Muscle layer of duodenum (tissue), 2 donors: ENCODE measurements around the gene OGFOD3.

Source experiments
- H3K27ac ChIP-seq: one replicate; pipeline ENCODE4 v1.7.0; 2013; ENCODE audit warnings: mild to moderate bottlenecking, low read length
- H3K27me3 ChIP-seq: one replicate; pipeline ENCODE4 v1.7.0; 2013; ENCODE audit warnings: low read depth, mild to moderate bottlenecking, control low read depth, low read length
- H3K36me3 ChIP-seq, 2 donors: one replicate each; pipeline ENCODE4 v1.7.0; 2013; ENCODE audit warnings: low read length in 2 of 2, control low read depth in 1 of 2, mild to moderate bottlenecking in 1 of 2; ENCODE audit not compliant: insufficient read depth in 2 of 2, control insufficient read depth in 1 of 2
- H3K4me1 ChIP-seq, 2 donors: one replicate each; pipeline ENCODE4 v1.7.0; 2013; ENCODE audit warnings: low read length in 2 of 2, mild to moderate bottlenecking in 2 of 2, control low read depth in 1 of 2, moderate library complexity in 1 of 2; ENCODE audit not compliant: insufficient read depth in 2 of 2, control insufficient read depth in 1 of 2
- H3K4me3 ChIP-seq, 2 donors: one replicate each; pipeline ENCODE4 v1.7.0; 2013; ENCODE audit warnings: low read length in 2 of 2, low read depth in 1 of 2, mild to moderate bottlenecking in 1 of 2
- H3K9me3 ChIP-seq, 2 donors: one replicate each; pipeline ENCODE4 v1.7.0; 2013; ENCODE audit warnings: low read length in 2 of 2, control low read depth in 1 of 2, mild to moderate bottlenecking in 1 of 2; ENCODE audit not compliant: control insufficient read depth in 1 of 2
- donor health status: healthy.

OGFOD3 gene

DNA sequence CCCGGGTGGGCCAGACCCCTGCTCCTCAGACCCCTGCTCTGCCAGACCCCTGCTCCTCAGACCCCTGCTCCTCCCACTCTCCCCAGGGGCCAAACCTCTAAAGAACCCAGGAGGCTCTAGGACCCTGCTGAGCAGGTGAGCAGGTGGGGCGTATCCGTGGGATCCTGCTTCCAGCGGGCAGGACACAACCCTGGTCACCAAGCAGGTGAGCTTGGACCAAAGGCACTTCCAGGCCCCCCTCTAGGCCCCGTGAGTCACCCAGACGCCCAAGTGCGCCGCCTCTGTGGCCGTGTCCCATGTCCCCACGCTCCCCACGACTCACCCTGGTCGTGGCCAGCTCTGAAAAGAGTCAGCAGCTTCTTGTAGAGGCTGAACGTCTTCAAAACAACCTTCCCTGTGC, 27.2 kb upstream of the OGFOD3 start:
- Histone ChIP-seq H3K4me3 (no peak overlapping the region), H3K36me3 (peaks cover 0 to 25% of the 10 kb centered on the region in 2 donors), H3K27me3 (no peaks in the 10 kb centered on the region), H3K9me3 (no peaks in the 10 kb centered on the region), H3K27ac (no peak overlapping the region), H3K4me1 (peaks cover 0 to 7% of the 10 kb centered on the region in 2 donors)

DNA sequence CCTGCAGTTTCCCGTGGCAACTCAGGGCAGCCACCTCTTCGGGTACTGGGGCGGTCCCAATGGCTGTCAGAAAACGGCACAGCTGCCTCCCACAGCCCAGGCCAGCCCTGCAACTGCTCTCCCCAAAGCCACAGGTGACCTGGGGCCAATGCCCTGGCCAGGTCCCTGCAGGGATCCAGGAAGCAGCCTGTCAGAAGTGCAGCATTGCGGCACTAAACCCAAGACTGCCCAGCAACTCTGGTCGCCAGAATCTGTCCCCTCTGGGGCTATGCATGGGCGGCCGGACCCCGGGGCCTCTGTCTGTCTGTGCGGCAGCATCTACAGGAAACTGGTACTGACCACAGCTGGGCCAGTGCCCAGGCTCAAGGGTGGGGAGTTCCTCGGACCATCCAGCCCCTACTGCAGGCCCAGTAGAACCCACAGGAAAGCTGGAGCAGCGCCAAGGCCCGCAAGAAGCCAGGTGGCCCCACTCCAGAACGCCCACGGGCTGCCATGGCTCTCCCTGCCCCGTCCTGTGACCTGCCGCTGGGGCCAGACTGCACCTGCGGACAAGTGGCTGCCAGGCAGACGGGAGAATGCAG, 26.6 kb upstream of the OGFOD3 start:
- Histone ChIP-seq H3K4me3 (no peak overlapping the region), H3K9me3 (no peaks in the 10 kb centered on the region), H3K27ac (no peak overlapping the region), H3K4me1 (peaks cover 0 to 7% of the 10 kb centered on the region in 2 donors), H3K36me3 (peaks cover 0 to 25% of the 10 kb centered on the region in 2 donors), H3K27me3 (no peaks in the 10 kb centered on the region)

DNA sequence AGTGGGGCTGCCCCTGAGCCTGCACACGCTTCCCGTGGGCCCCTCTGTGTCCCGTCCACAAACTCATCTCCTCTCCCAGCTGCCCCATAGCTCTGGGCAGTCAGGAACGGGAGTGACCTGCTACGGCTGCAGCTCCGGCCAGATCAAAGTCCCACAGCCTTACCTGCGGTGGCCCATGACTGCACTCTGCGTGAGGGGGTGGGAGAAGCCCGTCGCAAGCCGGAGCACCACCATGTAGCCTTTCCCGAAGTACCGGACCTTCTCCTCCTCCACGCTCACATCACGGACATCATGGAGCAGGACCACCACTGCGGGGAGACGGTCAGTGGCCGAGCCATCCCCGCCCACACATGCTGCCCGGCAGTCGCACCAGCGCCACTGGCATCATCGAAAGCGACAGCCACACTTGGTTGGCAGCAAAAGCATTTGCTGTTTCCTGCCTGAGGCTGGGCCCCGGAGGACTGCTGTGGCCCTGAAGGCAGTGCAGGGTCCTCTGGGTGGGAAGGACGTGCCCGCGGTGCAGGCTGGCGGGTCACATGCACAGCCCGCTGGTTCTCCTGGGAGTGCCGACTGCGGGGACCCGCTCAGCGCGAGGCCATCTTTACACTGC, 26.0 kb upstream of the OGFOD3 start:
- peaks cover 0 to 7% of the 10 kb centered on the region in 2 donors for H3K4me1 ChIP-seq
- no peak overlapping the region for H3K4me3 ChIP-seq
- H3K27me3 ChIP-seq, result no peaks in the 10 kb centered on the region
- H3K36me3 ChIP-seq, result peaks cover 0 to 29% of the 10 kb centered on the region in 2 donors
- no peak overlapping the region for H3K27ac ChIP-seq
- no peaks in the 10 kb centered on the region for H3K9me3 ChIP-seq

DNA sequence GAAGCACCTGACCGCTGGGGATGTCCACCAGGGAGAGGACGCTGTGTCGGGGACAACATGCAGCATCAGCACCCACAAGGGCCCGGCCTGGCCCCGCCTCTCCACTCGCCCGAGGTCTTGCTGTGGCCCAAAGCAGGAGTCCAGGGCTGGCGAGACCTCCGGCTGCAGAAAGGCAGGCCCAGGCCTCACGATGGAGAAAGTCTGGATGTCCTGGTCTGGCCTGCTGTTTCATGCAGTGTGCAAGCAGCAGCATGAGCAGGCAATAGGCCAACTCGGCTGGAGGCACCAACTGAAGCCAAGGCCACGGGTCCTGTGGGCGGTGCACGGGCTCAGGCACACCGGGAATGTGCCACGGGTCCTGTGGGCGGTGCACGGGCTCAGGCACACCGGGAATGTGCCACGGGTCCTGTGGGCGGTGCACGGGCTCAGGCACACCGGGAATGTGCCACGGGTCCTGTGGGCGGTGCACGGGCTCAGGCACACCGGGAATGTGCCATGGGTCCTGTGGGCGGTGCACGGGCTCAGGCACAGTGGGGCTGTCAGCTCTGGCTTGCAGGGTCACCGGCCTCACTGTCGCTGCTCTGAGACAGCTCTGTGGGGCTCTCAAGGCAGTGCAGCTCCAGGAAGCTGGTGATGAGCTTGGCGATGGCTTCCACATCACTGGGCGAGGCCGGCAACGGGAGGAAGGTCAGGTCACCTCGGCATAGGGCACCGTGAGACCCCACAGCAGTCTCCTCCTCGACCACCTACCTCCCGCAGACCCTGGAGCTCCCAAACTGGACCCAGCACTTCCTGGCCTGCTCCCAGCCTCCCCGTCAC, 25.3 kb upstream of the OGFOD3 start:
- H3K36me3 ChIP-seq, result peaks cover 0 to 29% of the 10 kb centered on the region in 2 donors
- peaks cover 0 to 7% of the 10 kb centered on the region in 2 donors for H3K4me1 ChIP-seq
- H3K4me3 ChIP-seq, result no peak overlapping the region

DNA sequence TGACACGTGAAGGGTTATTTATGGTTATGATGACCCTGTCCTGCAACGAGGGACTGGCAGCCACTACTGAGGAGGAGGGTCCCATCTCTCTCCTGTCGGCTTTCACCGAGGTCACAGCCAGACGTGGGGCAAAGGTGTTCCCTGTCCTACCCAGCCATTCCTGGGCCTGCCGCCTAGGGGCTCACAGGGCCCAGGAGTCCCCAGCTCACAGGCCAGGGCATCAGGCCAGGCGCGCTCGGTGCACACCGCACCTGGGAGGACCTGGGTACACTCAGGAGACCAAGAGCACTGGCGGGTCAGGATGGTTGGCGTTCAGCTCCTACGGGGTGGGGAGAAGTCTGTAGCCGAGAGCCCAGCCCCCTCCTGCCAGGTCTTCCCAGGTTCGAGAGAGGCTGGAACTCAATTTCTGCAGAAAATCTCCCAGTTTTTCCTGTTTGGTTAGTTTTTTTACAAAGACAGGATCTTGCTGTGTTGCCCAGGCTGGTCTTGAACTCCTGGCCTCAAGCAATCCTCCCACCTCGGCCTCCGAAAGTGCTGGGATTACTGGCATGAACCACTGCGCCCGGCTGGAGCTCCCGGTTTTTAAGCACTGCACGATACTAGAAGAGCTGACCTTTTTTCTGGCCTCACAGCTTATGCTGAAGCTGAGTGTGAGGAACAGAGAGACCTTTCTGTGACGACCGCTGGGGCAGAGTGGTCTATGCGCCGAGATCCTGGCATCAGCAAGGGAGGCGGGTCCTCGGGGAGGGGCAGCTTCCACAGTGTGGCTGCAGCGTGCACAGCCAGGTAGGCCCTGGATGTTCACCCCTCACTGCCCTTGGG, 24.5 kb upstream of the OGFOD3 start:
- H3K27ac ChIP-seq, result no peak overlapping the region
- H3K4me3 ChIP-seq, result no peak overlapping the region
- H3K36me3 ChIP-seq, result peaks cover 0 to 29% of the 10 kb centered on the region in 2 donors
- H3K9me3 ChIP-seq, result no peaks in the 10 kb centered on the region
- peaks cover 0 to 7% of the 10 kb centered on the region in 2 donors for H3K4me1 ChIP-seq
- H3K27me3 ChIP-seq, result no peaks in the 10 kb centered on the region

More for the DNA sequence above, 25.3 kb upstream of the OGFOD3 start:
- no peaks in the 10 kb centered on the region for H3K27me3 ChIP-seq
- H3K9me3 ChIP-seq, result no peaks in the 10 kb centered on the region
- no peak overlapping the region for H3K27ac ChIP-seq

DNA sequence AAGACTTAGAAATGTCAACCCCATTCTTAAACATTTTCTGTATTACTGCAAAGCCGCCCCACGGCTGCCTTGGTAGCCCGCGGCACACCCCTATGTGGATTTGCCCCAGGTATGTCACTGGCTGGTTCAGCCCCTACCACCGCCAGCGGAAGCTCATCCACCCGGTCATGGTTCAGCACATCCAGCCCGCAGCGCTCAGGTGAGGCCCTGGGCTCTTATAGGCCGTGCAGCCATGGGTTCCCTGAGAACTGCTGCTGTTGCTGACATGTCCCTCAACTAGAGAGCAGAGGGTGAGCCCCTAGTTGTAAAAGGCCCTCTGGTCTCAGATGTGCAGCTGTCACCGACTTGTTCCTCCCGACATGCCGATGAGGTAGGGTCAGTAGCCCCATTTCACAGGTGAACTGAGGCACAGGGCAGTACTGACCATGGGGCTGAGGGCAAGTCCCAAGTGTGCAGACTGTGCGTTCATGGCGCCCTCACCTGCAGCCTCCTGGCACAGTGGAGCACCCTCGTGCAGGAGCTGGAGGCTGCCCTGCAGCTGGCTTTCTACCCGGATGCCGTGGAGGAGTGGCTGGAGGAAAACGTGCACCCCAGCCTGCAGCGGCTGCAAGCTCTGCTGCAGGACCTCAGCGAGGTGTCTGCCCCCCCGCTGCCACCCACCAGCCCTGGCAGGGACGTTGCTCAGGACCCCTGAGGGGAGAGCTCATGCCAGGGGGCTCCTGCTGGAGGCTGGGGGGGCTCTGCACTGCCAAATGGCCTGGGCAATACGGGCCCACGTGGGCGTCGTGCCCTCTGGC, 23.5 kb upstream of the OGFOD3 start:
- no peak overlapping the region for H3K27ac ChIP-seq
- peaks cover 0 to 33% of the 10 kb centered on the region in 2 donors for H3K36me3 ChIP-seq
- no peak overlapping the region for H3K4me3 ChIP-seq
- no peaks in the 10 kb centered on the region for H3K27me3 ChIP-seq
- peaks cover 0 to 7% of the 10 kb centered on the region in 2 donors for H3K4me1 ChIP-seq
- H3K9me3 ChIP-seq, result no peaks in the 10 kb centered on the region

DNA sequence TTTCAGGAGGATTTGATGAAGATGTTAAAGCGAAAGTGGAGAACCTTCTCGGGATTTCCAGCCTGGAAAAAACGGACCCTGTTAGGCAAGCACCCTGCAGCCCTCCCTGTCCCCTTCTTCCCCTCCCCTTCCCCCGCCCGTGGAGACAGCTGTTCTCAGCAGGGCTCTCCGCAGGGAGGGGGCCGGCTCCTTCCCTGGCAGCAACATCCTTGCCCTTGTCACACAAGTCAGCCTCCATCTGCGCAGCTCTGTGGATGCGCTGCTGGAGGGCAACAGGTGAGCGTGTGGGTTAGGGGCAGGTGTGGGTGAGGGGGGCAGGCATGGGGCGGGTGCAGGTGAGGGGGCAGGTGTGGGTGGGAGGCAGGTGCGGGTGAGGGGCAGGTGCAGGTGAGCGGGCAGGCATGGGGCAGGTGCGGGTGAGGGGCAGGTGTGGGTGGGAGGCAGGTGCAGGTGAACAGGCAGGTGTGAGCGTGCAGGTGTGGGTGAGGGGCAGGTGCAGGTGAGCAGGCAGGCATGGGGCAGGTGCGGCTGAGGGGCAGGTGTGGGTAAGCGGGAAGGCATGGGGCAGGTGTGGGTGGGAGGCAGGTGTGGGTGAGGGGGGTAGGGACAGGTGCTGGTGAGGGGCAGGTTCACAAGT, 22.7 kb upstream of the OGFOD3 start:
- Histone ChIP-seq H3K4me3 (no peak overlapping the region), H3K27me3 (no peaks in the 10 kb centered on the region), H3K4me1 (peaks cover 0 to 7% of the 10 kb centered on the region in 2 donors), H3K36me3 (peaks cover 0 to 40% of the 10 kb centered on the region in 2 donors), H3K27ac (no peak overlapping the region), H3K9me3 (no peaks in the 10 kb centered on the region)

DNA sequence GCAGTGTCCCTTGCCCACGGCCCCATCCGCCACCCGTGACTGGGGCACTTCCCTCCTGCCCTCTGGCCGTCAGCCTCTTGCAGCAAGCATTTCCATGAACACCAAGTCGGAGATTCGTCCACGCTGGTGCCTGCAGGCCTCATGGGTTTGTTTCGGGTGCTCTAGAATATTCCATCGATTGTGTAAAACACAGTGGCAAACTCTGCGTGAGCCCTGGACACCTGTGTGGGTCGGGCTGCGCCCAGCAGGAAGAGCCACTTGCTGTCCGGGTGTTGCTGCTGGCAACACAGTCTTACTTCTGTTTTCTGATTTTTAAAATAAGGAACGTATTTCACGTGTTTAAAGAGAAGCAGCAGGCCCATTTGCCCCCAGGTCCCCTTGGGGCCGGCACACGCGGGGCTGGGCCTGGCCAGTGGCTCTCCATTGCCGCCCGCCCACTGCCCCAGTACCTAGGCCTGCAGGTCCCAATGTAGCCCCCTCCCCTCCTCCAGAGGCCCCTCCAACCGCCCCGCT, 22.1 kb upstream of the OGFOD3 start:
- no peak overlapping the region for H3K4me3 ChIP-seq
- no peak overlapping the region for H3K27ac ChIP-seq
- peaks cover 0 to 43% of the 10 kb centered on the region in 2 donors for H3K36me3 ChIP-seq
- H3K27me3 ChIP-seq, result no peaks in the 10 kb centered on the region
- peaks cover 0 to 2% of the 10 kb centered on the region in 2 donors for H3K4me1 ChIP-seq
- no peaks in the 10 kb centered on the region for H3K9me3 ChIP-seq

DNA sequence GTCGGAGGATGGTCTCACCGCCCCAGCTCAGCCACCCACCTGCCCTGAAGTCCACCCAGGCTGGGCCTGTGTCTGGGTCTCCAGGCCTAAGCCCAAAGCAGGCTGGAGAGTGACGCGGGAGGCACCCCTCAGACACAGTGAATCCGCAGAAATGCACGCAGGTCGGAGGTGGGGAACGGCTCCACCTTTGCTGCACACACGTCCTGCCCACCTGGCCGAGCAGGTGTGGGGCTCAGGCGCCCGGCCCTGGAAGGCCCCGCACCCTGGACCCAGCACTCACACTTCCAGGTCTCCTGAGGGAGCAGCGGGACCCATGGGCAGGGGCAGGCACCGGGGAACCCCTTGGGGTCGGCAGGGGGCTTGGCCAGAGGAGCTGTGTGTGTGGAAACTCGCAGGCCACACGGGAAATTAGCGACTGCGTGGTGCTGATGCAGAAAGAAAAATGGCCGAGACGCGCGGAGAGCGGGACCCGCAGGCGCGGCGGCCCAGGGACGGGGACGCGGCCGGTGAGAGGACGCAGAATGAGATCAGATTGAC, 21.5 kb upstream of the OGFOD3 start:
- Histone ChIP-seq H3K4me3 (no peak overlapping the region), H3K27ac (no peak overlapping the region), H3K27me3 (no peaks in the 10 kb centered on the region), H3K9me3 (no peaks in the 10 kb centered on the region), H3K36me3 (peaks cover 0 to 43% of the 10 kb centered on the region in 2 donors), H3K4me1 (no peaks in the 10 kb centered on the region)
